HG02610 (cell line): Measurements from ENCODE around the gene CEACAM6.
"Not testable (repeated sequence)": the region's sequence is repeated elsewhere in the genome, so short reads cannot be mapped to it uniquely, and the experiment has no call there.

Experiments
- ATAC-seq: cut with Tn5 transposase; IDR thresholded peaks from one replicate; pipeline ENCODE4 v1.9.1; 2021; ENCODE audit warnings: mild to moderate bottlenecking, moderate library complexity; ENCODE audit not compliant: unreplicated experiment

Gene CEACAM6

GRCh38 chr19:41746593-41747227 lies 8.6 kb upstream of the CEACAM6 start:
- ATAC-seq = no peak

GRCh38 chr19:41748012-41748411 lies 7.3 kb upstream of the CEACAM6 start:
- ATAC-seq = no peak

GRCh38 chr19:41750248-41751134 lies 4.8 kb upstream of the CEACAM6 start:
- not testable (repeated sequence) for ATAC-seq

- no peak for ATAC-seq
Observed at GRCh38 chr19:41753159-41753558, 2.2 kb upstream of the CEACAM6 start.

GRCh38 chr19:41753936-41754529 lies 1.3 kb upstream of the CEACAM6 start:
- ATAC-seq = no peak

- no peak for ATAC-seq
Observed at GRCh38 chr19:41758846-41759245, 3.5 kb downstream of the CEACAM6 start.

- ATAC-seq = no peak
Observed at GRCh38 chr19:41767115-41767514, 11.8 kb downstream of the CEACAM6 start.

GRCh38 chr19:41768105-41768504 lies 12.8 kb downstream of the CEACAM6 start:
- ATAC-seq = not testable (repeated sequence)

- ATAC-seq = no peak
Observed at GRCh38 chr19:41769608-41770007, 14.3 kb downstream of the CEACAM6 start.

- ATAC-seq = no peak
Observed at GRCh38 chr19:41771410-41771809, 16.1 kb downstream of the CEACAM6 start.

GRCh38 chr19:41774515-41774980 lies 19.2 kb downstream of the CEACAM6 start:
- no peak for ATAC-seq

- no peak for ATAC-seq
Observed at GRCh38 chr19:41776700-41777099, 21.4 kb downstream of the CEACAM6 start.

GRCh38 chr19:41783612-41784011 lies 28.3 kb downstream of the CEACAM6 start:
- no peak for ATAC-seq

- no peak for ATAC-seq
Observed at GRCh38 chr19:41784312-41784711, 29.0 kb downstream of the CEACAM6 start.

- no peak for ATAC-seq
Observed at GRCh38 chr19:41784743-41785142, 29.4 kb downstream of the CEACAM6 start.

GRCh38 chr19:41785653-41786052 lies 30.3 kb downstream of the CEACAM6 start:
- ATAC-seq = no peak

- ATAC-seq = no peak
Observed at GRCh38 chr19:41787055-41787454, 31.7 kb downstream of the CEACAM6 start.

GRCh38 chr19:41788518-41788917 lies 33.2 kb downstream of the CEACAM6 start:
- ATAC-seq = not testable (repeated sequence)

GRCh38 chr19:41789053-41789452 lies 33.7 kb downstream of the CEACAM6 start:
- not testable (repeated sequence) for ATAC-seq

GRCh38 chr19:41792513-41793413 lies 37.4 kb downstream of the CEACAM6 start:
- no peak for ATAC-seq

GRCh38 chr19:41793414-41793727 lies 38.0 kb downstream of the CEACAM6 start:
- no peak for ATAC-seq
